ENCODE data around the gene SIPA1L3.

SIPA1L3 gene

GRCh38 chr19:38142176-38143035 lies 235.4 kb downstream of the SIPA1L3 start:
- Histone ChIP-seq H3K27me3 (ENCODE audit: low read depth, low read length) (no peaks in the 10 kb centered on the region), H3K4me3 (ENCODE audit: low read length) (no peak overlapping the region), H3K36me3 (replicated peaks; ENCODE audit: low read depth, low read length) (peaks cover 9% of the 10 kb centered on the region), H3K4me2 (ENCODE audit: low read length) (no peak overlapping the region), H3K9me3 (ENCODE audit: insufficient read depth, low read length) (no peaks in the 10 kb centered on the region), H3K27ac (ENCODE audit: low read length) (no peak overlapping the region), H3K9ac (ENCODE audit: low read length) (no peak overlapping the region), H2AFZ (ENCODE audit: low read depth, low read length) (no peak overlapping the region), H3K79me2 (ENCODE audit: low read length) (no peaks in the 10 kb centered on the region), H4K20me1 (ENCODE audit: insufficient read depth, low read length) (no peaks in the 10 kb centered on the region), H3K4me1 (ENCODE audit: low read length) (no peaks in the 10 kb centered on the region)
- TF ChIP-seq EZH2phosphoT487 (IDR thresholded peaks at IDR 0.05; ENCODE audit: low read depth), result no peak
- TF ChIP-seq CTCF (IDR thresholded peaks at IDR 0.05; ENCODE audit: low read depth, low read length), result peak; percentile 69

GRCh38 chr19:38143847-38144246 lies 236.8 kb downstream of the SIPA1L3 start:
- Histone ChIP-seq H3K4me3 (ENCODE audit: low read length) (no peak overlapping the region), H3K27ac (ENCODE audit: low read length) (no peak overlapping the region), H3K27me3 (ENCODE audit: low read depth, low read length) (no peaks in the 10 kb centered on the region), H3K4me2 (ENCODE audit: low read length) (no peak overlapping the region), H3K9ac (ENCODE audit: low read length) (no peak overlapping the region), H2AFZ (ENCODE audit: low read depth, low read length) (no peak overlapping the region), H3K4me1 (ENCODE audit: low read length) (no peaks in the 10 kb centered on the region), H3K79me2 (ENCODE audit: low read length) (no peaks in the 10 kb centered on the region), H3K36me3 (replicated peaks; ENCODE audit: low read depth, low read length) (peaks cover 9% of the 10 kb centered on the region), H3K9me3 (ENCODE audit: insufficient read depth, low read length) (no peaks in the 10 kb centered on the region), H4K20me1 (ENCODE audit: insufficient read depth, low read length) (no peaks in the 10 kb centered on the region)
- TF ChIP-seq CTCF (IDR thresholded peaks at IDR 0.05; ENCODE audit: low read depth, low read length), result peak; percentile 38
- no peak for TF ChIP-seq EZH2phosphoT487 (IDR thresholded peaks at IDR 0.05; ENCODE audit: low read depth)

DNA sequence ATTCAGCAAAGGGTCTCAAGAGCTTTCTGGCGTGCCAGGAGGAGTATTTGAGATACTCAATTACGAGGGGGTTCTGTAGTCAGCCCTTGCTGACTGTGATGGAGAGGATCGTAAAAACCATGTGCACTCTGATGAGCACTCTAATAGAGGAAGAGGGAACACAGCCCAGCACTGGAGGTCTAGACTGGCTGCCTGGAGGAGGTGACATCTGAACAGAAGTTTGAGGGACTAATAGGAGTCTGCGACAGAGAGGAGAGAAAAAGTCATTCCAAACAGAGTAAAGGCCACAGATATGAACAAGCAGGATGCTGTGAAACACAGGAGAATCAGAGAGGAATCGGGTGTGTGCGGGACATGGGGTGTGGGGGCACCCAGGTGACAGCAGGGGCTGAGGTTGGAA lies 237.7 kb downstream of the SIPA1L3 start:
- Histone ChIP-seq H3K27ac (ENCODE audit: low read length) (no peak overlapping the region), H3K4me3 (ENCODE audit: low read length) (no peak overlapping the region), H3K36me3 (replicated peaks; ENCODE audit: low read depth, low read length) (peaks cover 9% of the 10 kb centered on the region), H3K4me2 (ENCODE audit: low read length) (no peak overlapping the region), H3K9ac (ENCODE audit: low read length) (no peak overlapping the region), H3K79me2 (ENCODE audit: low read length) (no peaks in the 10 kb centered on the region), H3K9me3 (ENCODE audit: insufficient read depth, low read length) (no peaks in the 10 kb centered on the region), H2AFZ (ENCODE audit: low read depth, low read length) (no peak overlapping the region), H4K20me1 (ENCODE audit: insufficient read depth, low read length) (no peaks in the 10 kb centered on the region), H3K4me1 (ENCODE audit: low read length) (no peaks in the 10 kb centered on the region), H3K27me3 (ENCODE audit: low read depth, low read length) (no peaks in the 10 kb centered on the region)
- TF ChIP-seq EZH2phosphoT487 (IDR thresholded peaks at IDR 0.05; ENCODE audit: low read depth) (no peak), CTCF (IDR thresholded peaks at IDR 0.05; ENCODE audit: low read depth, low read length) (no peak)

DNA sequence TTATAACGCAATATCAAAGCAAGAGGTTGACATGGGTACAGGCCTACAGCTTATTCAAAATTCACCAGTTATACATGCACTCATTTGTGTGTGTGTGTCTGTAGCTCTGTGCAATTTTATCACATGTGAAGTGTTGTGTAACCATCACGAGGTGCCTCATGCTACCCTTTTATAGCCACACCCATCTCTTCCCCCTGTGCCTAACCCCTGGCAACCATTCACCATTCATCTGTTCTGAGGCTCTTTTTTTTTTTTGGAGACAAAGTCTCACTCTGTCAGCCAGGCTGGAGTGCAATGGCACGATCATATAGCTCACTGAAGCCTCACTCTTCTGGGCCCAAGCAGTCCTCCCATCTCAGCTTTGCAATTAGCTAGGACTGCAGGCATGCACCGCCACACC lies 238.6 kb downstream of the SIPA1L3 start:
- no peaks in the 10 kb centered on the region for H3K79me2 ChIP-seq (ENCODE audit: low read length)
- no peak overlapping the region for H3K9ac ChIP-seq (ENCODE audit: low read length)
- no peak overlapping the region for H3K27ac ChIP-seq (ENCODE audit: low read length)
- peaks cover 9% of the 10 kb centered on the region for H3K36me3 ChIP-seq (replicated peaks; ENCODE audit: low read depth, low read length)
- H3K4me2 ChIP-seq (ENCODE audit: low read length), result no peak overlapping the region
- no peaks in the 10 kb centered on the region for H3K27me3 ChIP-seq (ENCODE audit: low read depth, low read length)
- TF ChIP-seq CTCF (IDR thresholded peaks at IDR 0.05; ENCODE audit: low read depth, low read length) (no peak), EZH2phosphoT487 (IDR thresholded peaks at IDR 0.05; ENCODE audit: low read depth) (no peak)
- no peak overlapping the region for H3K4me3 ChIP-seq (ENCODE audit: low read length)
- H4K20me1 ChIP-seq (ENCODE audit: insufficient read depth, low read length), result no peaks in the 10 kb centered on the region
- no peak overlapping the region for H2AFZ ChIP-seq (ENCODE audit: low read depth, low read length)
- no peaks in the 10 kb centered on the region for H3K4me1 ChIP-seq (ENCODE audit: low read length)
- H3K9me3 ChIP-seq (ENCODE audit: insufficient read depth, low read length), result no peaks in the 10 kb centered on the region

All from OCI-LY3 (cell line).